Mesenchymal stem cell (in vitro differentiated cells and primary cell): ENCODE results near the gene DDAH1.

Experiments
- DNase-seq: peaks from one replicate; pipeline ENCODE4 v3.0.0-alpha.2; 2013
- H2AFZ ChIP-seq: one replicate; pipeline ENCODE4 v1.6.1; 2013; ENCODE audit warnings: low read depth, mild to moderate bottlenecking, control low read depth, inconsistent platforms, low read length, moderate library complexity
- H2AK5ac ChIP-seq: 2 replicates; pipeline ENCODE4 v1.6.1; 2013; ENCODE audit warnings: low read length, moderate library complexity, mild to moderate bottlenecking, inconsistent platforms; ENCODE audit not compliant: severe bottlenecking
- H2BK120ac ChIP-seq: one replicate; pipeline ENCODE4 v1.6.1; 2013; ENCODE audit warnings: low read depth, mild to moderate bottlenecking, inconsistent platforms, low read length, moderate library complexity
- H2BK12ac ChIP-seq, 2 experiments: one replicate each; pipeline ENCODE4 v1.6.1; 2013; ENCODE audit warnings: inconsistent platforms in 2 of 2, low read length in 2 of 2, mild to moderate bottlenecking in 2 of 2, moderate library complexity in 2 of 2, control low read depth in 1 of 2
- H2BK15ac ChIP-seq: one replicate; pipeline ENCODE4 v1.6.1; 2013; ENCODE audit warnings: mild to moderate bottlenecking, low read depth, inconsistent platforms; ENCODE audit not compliant: poor library complexity, severe bottlenecking
- H2BK5ac ChIP-seq: 2 replicates; pipeline ENCODE4 v1.6.1; 2013; ENCODE audit warnings: low read depth, mild to moderate bottlenecking, low read length, control low read depth, inconsistent platforms; ENCODE audit not compliant: poor library complexity, severe bottlenecking
- H3K14ac ChIP-seq, 2 experiments: one replicate each; pipeline ENCODE4 v1.6.1; 2013; ENCODE audit warnings: inconsistent platforms in 2 of 2, low read length in 2 of 2, control low read depth in 1 of 2, mild to moderate bottlenecking in 1 of 2, moderate library complexity in 1 of 2
- H3K18ac ChIP-seq, 2 experiments: one replicate each; pipeline ENCODE4 v1.6.1; 2013; ENCODE audit warnings: inconsistent platforms in 2 of 2, low read length in 2 of 2, control low read depth in 1 of 2, low read depth in 1 of 2, mild to moderate bottlenecking in 1 of 2
- H3K23ac ChIP-seq, 2 experiments: one replicate each; pipeline ENCODE4 v1.6.1; 2013; ENCODE audit warnings: inconsistent platforms in 2 of 2, low read length in 2 of 2, mild to moderate bottlenecking in 2 of 2, moderate library complexity in 2 of 2, control low read depth in 1 of 2
- H3K27ac ChIP-seq: 2 replicates; pipeline ENCODE4 v1.5.1; 2013; ENCODE audit warnings: mild to moderate bottlenecking, moderate library complexity, low read length, control low read depth, inconsistent platforms; ENCODE audit not compliant: poor library complexity, severe bottlenecking
- H3K27me3 ChIP-seq, 2 experiments: 2 replicates each; pipeline versions ENCODE4 v1.6.1 to v1.7.0; 2013; ENCODE audit warnings: low read length in 2 of 2, mild to moderate bottlenecking in 2 of 2, moderate library complexity in 2 of 2, control low read depth in 1 of 2, inconsistent platforms in 1 of 2; ENCODE audit not compliant: control insufficient read depth in 1 of 2, insufficient read depth in 1 of 2
- H3K36me3 ChIP-seq, 2 experiments: 2 replicates each; pipeline versions ENCODE4 v1.6.1 to v1.7.0; 2013; ENCODE audit warnings: low read length in 2 of 2, control low read depth in 1 of 2, inconsistent platforms in 1 of 2, low read depth in 1 of 2, mild to moderate bottlenecking in 1 of 2; ENCODE audit not compliant: insufficient read depth in 2 of 2, control insufficient read depth in 1 of 2
- H3K4ac ChIP-seq, 2 experiments: one replicate each; pipeline ENCODE4 v1.6.1; 2013; ENCODE audit warnings: inconsistent platforms in 2 of 2, low read length in 2 of 2, mild to moderate bottlenecking in 2 of 2, moderate library complexity in 2 of 2, control low read depth in 1 of 2, low read depth in 1 of 2
- H3K4me1 ChIP-seq: 2 replicates; pipeline ENCODE4 v1.6.1; 2013; ENCODE audit warnings: low read depth, low read length, control low read depth; ENCODE audit not compliant: control insufficient read depth, insufficient read depth
- H3K4me2 ChIP-seq: 2 replicates; pipeline ENCODE4 v1.6.1; 2013; ENCODE audit warnings: low read length, mild to moderate bottlenecking, inconsistent platforms; ENCODE audit not compliant: poor library complexity, severe bottlenecking
- H3K4me3 ChIP-seq, 2 experiments: 2 replicates each; pipeline versions ENCODE4 v1.5.1 to v1.7.0; 2013; ENCODE audit warnings: low read length in 2 of 2, mild to moderate bottlenecking in 2 of 2, control low read depth in 1 of 2, low read depth in 1 of 2; ENCODE audit not compliant: insufficient read depth in 1 of 2
- H3K79me1 ChIP-seq: replicated peaks from 2 replicates; pipeline ENCODE4 v1.6.1; 2013; ENCODE audit warnings: mild to moderate bottlenecking, control low read depth, low read length, inconsistent platforms; ENCODE audit not compliant: poor library complexity, severe bottlenecking
- H3K9ac ChIP-seq: 2 replicates; pipeline ENCODE4 v1.7.0; 2013; ENCODE audit warnings: mild to moderate bottlenecking, low read length, moderate library complexity
- H3K9me3 ChIP-seq: 2 replicates; pipeline ENCODE4 v1.7.0; 2013; ENCODE audit warnings: mild to moderate bottlenecking, low read length; ENCODE audit not compliant: control insufficient read depth
- H4K8ac ChIP-seq: one replicate; pipeline ENCODE4 v1.6.1; 2013; ENCODE audit warnings: inconsistent platforms, mild to moderate bottlenecking, low read length, moderate library complexity
- H4K91ac ChIP-seq: one replicate; pipeline ENCODE4 v1.6.1; 2013; ENCODE audit warnings: mild to moderate bottlenecking, low read length, inconsistent platforms
- WGBS: methylation state at CpG from one replicate; pipeline ENCODE4 v1.1.7; 2013; ENCODE audit warnings: mixed read lengths; 5-methylcytosine and 5-hydroxymethylcytosine counted together

The DDAH1 gene

DNA sequence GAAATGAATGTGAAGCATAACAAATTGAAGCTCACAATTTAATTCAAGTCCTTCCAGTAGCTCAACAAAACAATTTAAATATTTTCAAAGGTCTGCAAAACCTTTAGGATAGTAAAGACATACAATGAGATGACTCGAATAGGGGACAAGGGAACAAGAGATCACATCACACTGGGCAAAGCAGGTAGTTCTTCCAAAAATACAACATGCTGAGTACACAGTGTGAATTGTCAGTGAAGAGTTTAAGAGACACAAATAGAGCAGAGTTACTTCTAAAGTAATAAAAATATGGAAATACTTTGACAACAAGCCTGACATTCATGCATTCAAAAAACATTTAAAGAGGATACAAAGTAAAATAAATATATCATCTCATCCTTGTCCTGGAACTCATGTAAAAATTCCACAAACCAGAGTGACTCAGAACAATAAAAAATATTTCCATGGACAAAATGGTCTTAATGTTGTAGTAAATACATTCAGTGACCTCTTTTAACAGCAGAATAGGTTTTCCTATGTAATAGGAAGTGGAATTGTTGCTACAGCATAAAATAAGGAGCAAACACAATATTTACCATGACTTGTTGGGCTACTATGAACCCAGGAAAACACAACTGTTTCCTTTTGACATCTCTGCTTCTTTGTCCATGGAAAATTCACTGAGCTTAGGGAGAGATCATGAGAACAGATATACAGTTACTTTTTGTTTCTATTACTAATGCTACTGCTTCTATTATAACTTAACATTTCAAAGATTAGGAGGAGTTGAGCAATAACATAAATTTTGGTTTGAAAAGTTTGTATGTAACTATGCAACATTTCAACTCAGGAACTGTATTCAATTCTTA is 104.9 kb downstream of the DDAH1 start:
- H3K4me2 ChIP-seq = no peak overlapping the region
- no peak overlapping the region for H3K14ac ChIP-seq
- H4K8ac ChIP-seq = no peak overlapping the region
- peaks cover 6% of the 10 kb centered on the region for H3K79me1 ChIP-seq
- H2AK5ac ChIP-seq = no peak overlapping the region
- no peak overlapping the region for H2AFZ ChIP-seq
- H2BK120ac ChIP-seq = no peak overlapping the region
- no peak overlapping the region for H3K4ac ChIP-seq
- no peak overlapping the region for H2BK12ac ChIP-seq
- peaks cover 0 to 3% of the 10 kb centered on the region in 2 experiments for H3K36me3 ChIP-seq
- H2BK15ac ChIP-seq = no peak overlapping the region
- 100% methylated on average over 1 of the region's 1 CpG for WGBS
- H2BK5ac ChIP-seq = no peak overlapping the region
- no peaks in the 10 kb centered on the region for H3K27me3 ChIP-seq
- H3K27ac ChIP-seq = peak overlapping the region; percentile 63
- no peak overlapping the region for H3K23ac ChIP-seq
- no peak overlapping the region for H4K91ac ChIP-seq
- peak overlapping the region; percentile 63 for H3K9ac ChIP-seq
- no peak overlapping the region for H3K4me3 ChIP-seq
- no peaks in the 10 kb centered on the region for H3K9me3 ChIP-seq
- no peak overlapping the region for H3K18ac ChIP-seq
- H3K4me1 ChIP-seq = peaks cover 10% of the 10 kb centered on the region
- peak; percentile 66 for DNase-seq

DNA sequence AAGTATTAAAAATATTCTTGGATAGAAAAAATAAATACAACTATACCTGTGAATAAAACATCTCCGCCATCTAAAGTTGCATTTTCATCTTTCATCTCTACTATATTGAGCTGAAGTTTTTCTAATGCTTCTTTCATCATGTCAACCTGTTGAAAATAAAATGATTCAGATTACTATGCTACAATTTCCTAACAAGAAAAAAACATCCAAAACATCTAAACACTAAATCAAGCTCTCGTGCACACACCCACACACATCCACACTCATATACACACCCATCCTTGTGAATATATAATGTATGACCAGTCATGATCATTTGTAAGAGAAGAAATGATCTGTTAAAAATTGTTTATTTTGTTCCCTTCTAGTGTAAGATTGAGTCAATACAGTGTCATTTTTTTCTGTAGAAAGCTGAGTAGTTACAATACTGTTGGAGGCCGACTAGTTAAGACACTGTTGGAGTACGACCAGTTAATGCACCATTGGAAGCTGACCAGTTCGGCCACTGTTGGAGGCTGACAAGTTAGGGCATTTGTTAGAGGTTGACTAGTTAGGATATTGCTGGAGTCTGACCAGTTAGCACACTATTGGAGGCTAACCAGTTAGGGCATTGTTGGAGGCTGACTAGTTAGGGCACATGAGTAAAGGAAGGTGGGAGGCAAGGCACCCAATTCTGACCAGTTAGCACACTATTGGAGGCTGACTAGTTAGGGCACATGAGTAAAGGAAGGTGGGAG is 106.1 kb downstream of the DDAH1 start:
- no peaks in the 10 kb centered on the region for H3K27me3 ChIP-seq
- 99% methylated on average over 5 of the region's 5 CpGs for WGBS
- H3K23ac ChIP-seq = no peak overlapping the region

DNA sequence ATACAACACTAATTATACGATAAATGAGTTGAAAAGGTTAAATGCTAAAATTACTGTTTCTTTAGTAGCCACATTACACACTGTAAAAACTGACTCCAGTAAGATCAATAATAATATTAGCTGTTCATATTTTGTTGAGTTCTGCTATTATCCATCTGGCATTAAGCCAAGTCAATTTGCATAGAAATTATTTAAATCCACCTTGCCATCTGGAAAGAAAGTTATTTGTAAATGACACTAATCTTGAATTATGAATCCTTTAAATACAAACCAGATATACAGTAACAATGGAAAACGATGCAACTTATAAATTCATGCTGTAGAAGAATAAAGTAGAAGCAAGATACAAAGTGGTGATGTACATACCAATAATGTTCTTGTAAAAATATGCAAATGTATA is 107.1 kb downstream of the DDAH1 start:
- H2BK5ac ChIP-seq = no peak overlapping the region
- no peaks in the 10 kb centered on the region for H3K27me3 ChIP-seq
- no peak overlapping the region for H2AFZ ChIP-seq
- H2BK120ac ChIP-seq = no peak overlapping the region
- no peaks in the 10 kb centered on the region for H3K9me3 ChIP-seq
- WGBS = no CpG with 5 or more reads among the region's 2 CpGs
- DNase-seq = no peak
- H2BK12ac ChIP-seq = no peak overlapping the region
- H3K9ac ChIP-seq = no peak overlapping the region
- no peak overlapping the region for H2BK15ac ChIP-seq
- H3K79me1 ChIP-seq = peaks cover 4% of the 10 kb centered on the region
- no peak overlapping the region for H2AK5ac ChIP-seq
- H3K36me3 ChIP-seq = peaks cover 0 to 3% of the 10 kb centered on the region in 2 experiments
- H3K14ac ChIP-seq = no peak overlapping the region
- no peak overlapping the region for H3K4me2 ChIP-seq
- no peak overlapping the region for H4K8ac ChIP-seq
- H3K18ac ChIP-seq = no peak overlapping the region
- H4K91ac ChIP-seq = no peak overlapping the region
- no peak overlapping the region for H3K4me3 ChIP-seq
- H3K27ac ChIP-seq = no peak overlapping the region
- no peak overlapping the region for H3K23ac ChIP-seq
- no peak overlapping the region for H3K4ac ChIP-seq
- peaks cover 6% of the 10 kb centered on the region for H3K4me1 ChIP-seq

More for the DNA sequence above, 106.1 kb downstream of the DDAH1 start:
- no peak overlapping the region for H2BK5ac ChIP-seq
- no peak overlapping the region for H3K9ac ChIP-seq
- no peak overlapping the region for H3K4ac ChIP-seq
- H3K18ac ChIP-seq = peak overlapping the region in 1 of 2 experiments; percentile 59
- H3K79me1 ChIP-seq = peaks cover 4% of the 10 kb centered on the region
- H4K8ac ChIP-seq = no peak overlapping the region
- peaks cover 8% of the 10 kb centered on the region for H3K4me1 ChIP-seq
- peaks cover 0 to 3% of the 10 kb centered on the region in 2 experiments for H3K36me3 ChIP-seq
- H3K4me2 ChIP-seq = no peak overlapping the region
- H3K9me3 ChIP-seq = no peaks in the 10 kb centered on the region
- no peak overlapping the region for H3K27ac ChIP-seq
- no peak overlapping the region for H2AFZ ChIP-seq
- no peak overlapping the region for H3K4me3 ChIP-seq
- H2BK120ac ChIP-seq = no peak overlapping the region
- DNase-seq = no peak
- H2BK15ac ChIP-seq = no peak overlapping the region
- H4K91ac ChIP-seq = no peak overlapping the region
- H2BK12ac ChIP-seq = no peak overlapping the region
- H3K14ac ChIP-seq = no peak overlapping the region
- peak overlapping the region; percentile 34 for H2AK5ac ChIP-seq

DNA sequence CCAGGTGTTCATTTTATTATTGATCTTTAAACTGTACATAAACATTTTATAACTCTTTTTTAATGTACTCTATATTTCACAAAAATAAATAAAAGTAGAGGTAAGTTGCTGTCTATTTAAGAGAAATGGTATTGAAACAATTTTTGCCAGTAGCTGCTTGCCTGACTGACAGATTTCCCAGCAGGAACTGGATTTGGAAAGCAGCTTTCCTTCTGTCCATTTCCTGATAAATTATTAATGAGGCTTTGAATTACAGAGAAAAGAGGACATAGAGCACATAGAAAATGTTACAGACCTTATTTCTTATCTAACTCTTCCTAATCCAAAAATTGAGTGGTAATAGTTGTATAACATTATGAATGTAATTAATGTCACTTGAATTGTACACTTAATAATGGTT is 108.8 kb downstream of the DDAH1 start:
- H3K18ac ChIP-seq = no peak overlapping the region
- H3K4me2 ChIP-seq = no peak overlapping the region
- no peak overlapping the region for H3K4me3 ChIP-seq
- peaks cover 5 to 6% of the 10 kb centered on the region in 2 experiments for H3K36me3 ChIP-seq
- H2AK5ac ChIP-seq = no peak overlapping the region
- H2BK120ac ChIP-seq = no peak overlapping the region
- no peak overlapping the region for H2BK12ac ChIP-seq
- no peak for DNase-seq
- H2BK5ac ChIP-seq = no peak overlapping the region
- no peak overlapping the region for H3K27ac ChIP-seq
- H3K23ac ChIP-seq = no peak overlapping the region
- no peak overlapping the region for H4K8ac ChIP-seq
- H3K79me1 ChIP-seq = peaks cover 7% of the 10 kb centered on the region
- H3K9ac ChIP-seq = no peak overlapping the region
- H3K4ac ChIP-seq = no peak overlapping the region
- no peaks in the 10 kb centered on the region for H3K27me3 ChIP-seq
- no peak overlapping the region for H2BK15ac ChIP-seq
- no peak overlapping the region for H2AFZ ChIP-seq
- no peaks in the 10 kb centered on the region for H3K9me3 ChIP-seq
- no peak overlapping the region for H4K91ac ChIP-seq
- H3K4me1 ChIP-seq = peaks cover 8% of the 10 kb centered on the region
- H3K14ac ChIP-seq = no peak overlapping the region
